Endodermal cell (in vitro differentiated cells): ENCODE measurements around the gene TENT5C. TPM values are rescaled to one million over a fixed set of nuclear protein-coding genes. Genes with fewer than 3 reads are reported as not detected.

Experiments used
- DNase-seq: peaks from one replicate; pipeline ENCODE4 v3.0.0-alpha.2; 2017
- H3K27ac ChIP-seq: 2 replicates; pipeline ENCODE4 v1.5.1; 2013; ENCODE audit warnings: mild to moderate bottlenecking, low read depth, low read length, moderate library complexity
- H3K27me3 ChIP-seq: 2 replicates; pipeline ENCODE4 v1.6.1; 2013; ENCODE audit warnings: mild to moderate bottlenecking, low read length, moderate library complexity; ENCODE audit not compliant: insufficient read depth, control insufficient read depth, poor library complexity, severe bottlenecking
- H3K36me3 ChIP-seq: 2 replicates; pipeline ENCODE4 v1.7.0; 2013; ENCODE audit warnings: mild to moderate bottlenecking, low read length, moderate library complexity; ENCODE audit not compliant: control insufficient read depth, insufficient read depth
- H3K4me1 ChIP-seq: one replicate; pipeline ENCODE4 v1.7.0; 2013; ENCODE audit warnings: low read length; ENCODE audit not compliant: control insufficient read depth, insufficient read depth
- H3K4me3 ChIP-seq: 2 replicates; pipeline ENCODE4 v1.5.1; 2013; ENCODE audit warnings: mild to moderate bottlenecking, low read length, moderate library complexity
- H3K9ac ChIP-seq: 2 replicates; pipeline ENCODE4 v1.6.1; 2013; ENCODE audit warnings: mild to moderate bottlenecking, low read length, moderate library complexity; ENCODE audit not compliant: poor library complexity, severe bottlenecking; ENCODE audit errors: extremely low read depth
- H3K9me3 ChIP-seq: 2 replicates; pipeline ENCODE4 v1.6.1; 2013; ENCODE audit warnings: mild to moderate bottlenecking, low read length, moderate library complexity; ENCODE audit not compliant: control insufficient read depth
- H3K27ac Mint-ChIP-seq: 2 replicates; pipeline ENCODE4 v1.8.0; 2020; ENCODE audit warnings: mixed read lengths
- H3K27me3 Mint-ChIP-seq: 2 replicates; pipeline ENCODE4 v1.8.0; 2021; ENCODE audit warnings: mild to moderate bottlenecking, mixed read lengths; ENCODE audit not compliant: insufficient read depth
- H3K36me3 Mint-ChIP-seq: 2 replicates; pipeline ENCODE4 v1.8.0; 2020; ENCODE audit warnings: low read depth, mixed read lengths
- H3K4me1 Mint-ChIP-seq: 2 replicates; pipeline ENCODE4 v1.8.0; 2020; ENCODE audit warnings: mixed read lengths
- H3K4me3 Mint-ChIP-seq: 2 replicates; pipeline ENCODE4 v1.8.0; 2020; ENCODE audit warnings: mild to moderate bottlenecking, moderate library complexity, mixed read lengths
- H3K9me3 Mint-ChIP-seq: 2 replicates; pipeline ENCODE4 v1.8.0; 2020; ENCODE audit warnings: mild to moderate bottlenecking, mixed read lengths
- WGBS, 2 experiments: methylation state at CpG; one replicate each; pipeline versions ENCODE4 v1.1.5 to v1.1.7; 2013; ENCODE audit warnings: missing lambda C conversion rate in 2 of 2, mixed read lengths in 1 of 2; ENCODE audit not compliant: insufficient coverage in 1 of 2, insufficient read length in 1 of 2; 5-methylcytosine and 5-hydroxymethylcytosine counted together
- total RNA-seq, 2 donors: library from RNA; stranded (reverse); fragmentation: NEBNext Ultra II Directional in 1 of 2; extraction: Animal tissue kit (Norgen Biotek cat#: 25700) in 1 of 2; gene quantifications; 2 replicates in 1 of 2; 3 replicates in 1 of 2; pipeline ENCODE4 v1.2.1, GENCODE V29; 2021
- TF ChIP-seq, protein P1 (sequence below): fragments of 200-600 bp; sonication (generic); conservative IDR thresholded peaks from 2 replicates; pipeline ENCODE4 v1.5.0; 2021; ENCODE audit warnings: antibody characterized with exemption, mild to moderate bottlenecking

Gene TENT5C
- total RNA-seq, 2 donors from 2014 or later = 1.0 to 1.4 TPM

DNA sequence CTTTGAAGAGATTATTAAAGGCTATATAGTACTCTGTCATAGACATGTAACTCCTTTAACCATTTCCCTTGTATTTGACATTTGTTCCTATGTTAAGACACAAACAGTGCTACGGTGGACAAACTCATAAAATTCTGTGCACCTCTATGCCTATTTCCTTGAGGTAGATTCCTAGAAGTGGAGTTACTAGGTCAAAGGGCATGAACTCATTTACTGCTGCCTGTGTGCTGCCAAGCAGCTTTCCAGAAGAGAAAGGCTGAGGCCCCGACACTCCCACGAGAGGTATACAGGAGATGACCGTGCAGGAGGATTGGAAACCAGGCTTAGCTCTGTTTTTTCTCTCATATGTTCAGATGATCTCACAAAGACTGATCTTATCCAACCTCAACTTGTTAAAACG, 34.4 kb upstream of the TENT5C start:
- Histone ChIP-seq H3K27ac (no peak overlapping the region), H3K27me3 (no peaks in the 10 kb centered on the region), H3K4me3 (no peak overlapping the region), H3K4me1 (no peaks in the 10 kb centered on the region), H3K9ac (no peak overlapping the region), H3K9me3 (no peaks in the 10 kb centered on the region), H3K36me3 (no peaks in the 10 kb centered on the region)
- 86 to 89% methylated on average over 4 to 5 of the region's 5 CpGs for WGBS, 2 experiments
- no peak overlapping the region for H3K4me3 Mint-ChIP-seq
- TF ChIP-seq, protein P1, sequence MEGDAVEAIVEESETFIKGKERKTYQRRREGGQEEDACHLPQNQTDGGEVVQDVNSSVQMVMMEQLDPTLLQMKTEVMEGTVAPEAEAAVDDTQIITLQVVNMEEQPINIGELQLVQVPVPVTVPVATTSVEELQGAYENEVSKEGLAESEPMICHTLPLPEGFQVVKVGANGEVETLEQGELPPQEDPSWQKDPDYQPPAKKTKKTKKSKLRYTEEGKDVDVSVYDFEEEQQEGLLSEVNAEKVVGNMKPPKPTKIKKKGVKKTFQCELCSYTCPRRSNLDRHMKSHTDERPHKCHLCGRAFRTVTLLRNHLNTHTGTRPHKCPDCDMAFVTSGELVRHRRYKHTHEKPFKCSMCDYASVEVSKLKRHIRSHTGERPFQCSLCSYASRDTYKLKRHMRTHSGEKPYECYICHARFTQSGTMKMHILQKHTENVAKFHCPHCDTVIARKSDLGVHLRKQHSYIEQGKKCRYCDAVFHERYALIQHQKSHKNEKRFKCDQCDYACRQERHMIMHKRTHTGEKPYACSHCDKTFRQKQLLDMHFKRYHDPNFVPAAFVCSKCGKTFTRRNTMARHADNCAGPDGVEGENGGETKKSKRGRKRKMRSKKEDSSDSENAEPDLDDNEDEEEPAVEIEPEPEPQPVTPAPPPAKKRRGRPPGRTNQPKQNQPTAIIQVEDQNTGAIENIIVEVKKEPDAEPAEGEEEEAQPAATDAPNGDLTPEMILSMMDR = no peak
- no peaks in the 10 kb centered on the region for H3K9me3 Mint-ChIP-seq
- peaks cover 5% of the 10 kb centered on the region for H3K27me3 Mint-ChIP-seq
- peaks cover 6% of the 10 kb centered on the region for H3K4me1 Mint-ChIP-seq
- no peak for DNase-seq
- H3K27ac Mint-ChIP-seq = no peak overlapping the region
- no peaks in the 10 kb centered on the region for H3K36me3 Mint-ChIP-seq

DNA sequence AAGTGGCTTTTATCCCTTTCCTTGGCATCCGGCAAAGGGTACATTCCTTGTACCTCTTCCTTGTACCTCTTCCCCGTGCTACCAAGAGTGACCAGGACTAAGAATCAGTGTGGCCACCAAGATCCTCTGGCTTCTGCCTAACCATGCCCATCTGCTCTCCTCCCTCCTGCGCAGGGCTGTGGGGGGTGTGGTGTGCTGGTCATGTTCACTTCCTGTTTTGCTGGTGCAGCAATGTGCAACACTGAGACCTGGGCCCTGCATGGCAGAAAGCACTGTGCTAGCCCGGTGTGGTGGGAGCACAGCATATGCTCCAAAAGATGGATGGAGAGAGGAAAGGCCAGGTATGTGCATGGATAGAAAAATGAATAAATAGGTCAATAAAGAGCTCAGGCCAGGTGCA, 33.3 kb upstream of the TENT5C start:
- WGBS, 2 experiments = 67 to 69% methylated on average over 3 to 4 of the region's 4 CpGs
- Histone ChIP-seq H3K27ac (no peak overlapping the region), H3K4me3 (no peak overlapping the region), H3K27me3 (no peaks in the 10 kb centered on the region), H3K36me3 (no peaks in the 10 kb centered on the region), H3K4me1 (no peaks in the 10 kb centered on the region), H3K9me3 (no peaks in the 10 kb centered on the region), H3K9ac (no peak overlapping the region)
- H3K27ac Mint-ChIP-seq = no peak overlapping the region
- TF ChIP-seq, protein P1 = no peak
- no peaks in the 10 kb centered on the region for H3K27me3 Mint-ChIP-seq
- no peak overlapping the region for H3K4me3 Mint-ChIP-seq
- H3K9me3 Mint-ChIP-seq = no peaks in the 10 kb centered on the region
- peak; percentile 24 for DNase-seq
- H3K4me1 Mint-ChIP-seq = peaks cover 6% of the 10 kb centered on the region
- no peaks in the 10 kb centered on the region for H3K36me3 Mint-ChIP-seq

DNA sequence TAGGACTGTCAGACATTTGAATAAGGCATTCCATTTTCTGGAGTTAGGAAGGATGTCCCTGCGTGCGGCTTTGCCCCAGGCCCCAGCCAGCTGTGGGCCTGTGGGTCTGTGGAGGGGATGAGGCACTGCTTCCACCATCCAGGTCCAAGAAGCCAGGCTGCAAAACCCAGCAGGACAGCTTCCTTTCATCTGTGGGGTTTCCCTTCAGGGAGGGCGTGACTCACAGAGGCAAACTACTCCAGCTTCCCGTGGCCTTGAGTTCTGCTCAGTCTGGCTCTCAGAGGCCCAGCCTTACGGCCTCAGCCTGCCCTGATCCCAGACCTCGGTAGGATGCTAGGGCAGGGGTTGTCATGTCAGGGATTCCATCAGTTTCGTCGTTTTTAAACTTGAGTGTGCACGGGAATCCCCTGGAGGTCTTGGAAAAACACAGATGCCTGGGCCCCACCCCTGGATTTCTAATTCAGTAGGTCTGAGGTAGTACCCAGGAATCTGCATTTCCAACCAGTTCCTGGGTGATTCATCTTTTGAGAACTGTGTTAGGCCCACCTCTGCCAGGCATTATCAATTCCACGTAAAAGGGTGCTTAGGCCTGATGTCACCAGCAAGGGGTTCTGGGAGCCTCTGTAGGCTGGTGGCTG, 32.3 kb upstream of the TENT5C start:
- no peaks in the 10 kb centered on the region for H3K4me1 ChIP-seq
- no peak overlapping the region for H3K27ac Mint-ChIP-seq
- no peak overlapping the region for H3K4me3 Mint-ChIP-seq
- no peaks in the 10 kb centered on the region for H3K27me3 Mint-ChIP-seq
- no peaks in the 10 kb centered on the region for H3K27me3 ChIP-seq
- H3K36me3 ChIP-seq = no peaks in the 10 kb centered on the region
- no peak overlapping the region for H3K9ac ChIP-seq
- DNase-seq = peak; percentile 40
- WGBS, 2 experiments = 82 to 83% methylated on average over 9 to 10 of the region's 10 CpGs
- TF ChIP-seq, protein P1 = no peak
- H3K4me3 ChIP-seq = no peak overlapping the region
- H3K27ac ChIP-seq = no peak overlapping the region
- H3K9me3 Mint-ChIP-seq = no peaks in the 10 kb centered on the region
- no peaks in the 10 kb centered on the region for H3K36me3 Mint-ChIP-seq
- peaks cover 6% of the 10 kb centered on the region for H3K4me1 Mint-ChIP-seq
- H3K9me3 ChIP-seq = no peaks in the 10 kb centered on the region
